GM19025 (cell line): ENCODE measurements around the gene IFNA2.
"Not testable (repeated sequence)": the region's sequence is repeated elsewhere in the genome, so short reads cannot be mapped to it uniquely, and the experiment has no call there.

ENCODE experiments used
- ATAC-seq: cut with Tn5 transposase; IDR thresholded peaks from one replicate; pipeline ENCODE4 v1.9.1; 2021; ENCODE audit warnings: mild to moderate bottlenecking, low read depth, moderate library complexity; ENCODE audit not compliant: unreplicated experiment

Gene IFNA2

DNA sequence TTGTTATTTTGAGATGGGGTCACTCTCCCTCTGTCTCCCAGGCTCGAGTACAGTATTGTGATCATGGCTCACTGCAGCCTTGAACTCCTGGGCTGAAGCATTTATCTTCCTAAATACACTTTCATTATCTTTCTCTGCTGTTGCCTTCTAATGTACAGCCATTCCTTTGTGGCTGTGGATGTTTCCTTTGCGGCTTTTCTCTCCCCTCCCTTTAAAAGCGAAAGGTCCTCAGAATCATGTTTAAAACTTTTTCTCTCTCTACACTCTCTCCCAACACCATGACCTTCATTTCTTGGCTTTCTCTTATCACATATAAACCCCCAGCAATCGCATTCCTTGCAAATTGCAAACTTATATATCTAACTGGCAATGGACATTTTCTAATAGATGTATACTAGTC lies 1.6 kb downstream of the IFNA2 start:
- no peak for ATAC-seq

DNA sequence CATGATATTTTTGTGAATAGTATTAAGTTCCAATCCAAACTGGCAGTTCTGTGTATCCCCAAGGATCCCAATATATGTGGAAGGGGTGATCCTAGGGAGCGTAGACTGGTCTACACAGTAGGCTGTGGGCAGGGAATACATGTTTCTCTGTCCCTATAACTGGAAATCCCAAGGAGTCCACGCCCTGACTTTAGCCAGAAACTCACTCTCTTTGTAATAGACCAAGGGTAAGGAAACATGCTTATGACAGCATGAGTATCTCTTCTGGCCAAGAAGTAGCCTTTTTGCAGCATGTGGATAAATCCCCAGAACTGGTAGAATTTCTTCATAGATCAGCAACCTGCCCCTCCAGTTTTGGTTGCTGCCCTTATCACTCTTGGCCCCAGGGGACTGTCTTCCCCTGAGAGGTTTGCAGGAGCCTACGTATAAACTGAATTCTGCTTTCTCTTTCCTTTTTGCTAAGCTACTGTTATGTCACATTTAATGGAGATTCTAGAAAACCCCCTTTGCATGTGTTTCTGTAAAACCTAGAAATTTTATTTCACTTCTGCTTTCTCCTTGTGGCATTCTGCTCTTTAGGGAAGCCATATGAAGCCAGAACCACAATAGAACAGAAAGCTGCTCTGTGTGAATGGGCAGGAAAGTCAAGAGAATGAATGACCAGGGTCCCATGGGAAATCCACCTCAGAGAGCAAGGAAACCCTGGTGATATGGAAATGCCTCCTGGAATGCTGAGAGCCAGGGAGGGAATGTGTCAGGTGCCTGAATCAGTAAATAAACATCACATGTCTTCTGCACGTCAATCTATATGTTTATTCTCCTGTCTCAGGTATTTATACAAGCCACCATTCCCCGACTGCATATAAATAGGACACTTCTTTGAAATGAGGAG lies 3.5 kb downstream of the IFNA2 start:
- peak; percentile 95 for ATAC-seq

DNA sequence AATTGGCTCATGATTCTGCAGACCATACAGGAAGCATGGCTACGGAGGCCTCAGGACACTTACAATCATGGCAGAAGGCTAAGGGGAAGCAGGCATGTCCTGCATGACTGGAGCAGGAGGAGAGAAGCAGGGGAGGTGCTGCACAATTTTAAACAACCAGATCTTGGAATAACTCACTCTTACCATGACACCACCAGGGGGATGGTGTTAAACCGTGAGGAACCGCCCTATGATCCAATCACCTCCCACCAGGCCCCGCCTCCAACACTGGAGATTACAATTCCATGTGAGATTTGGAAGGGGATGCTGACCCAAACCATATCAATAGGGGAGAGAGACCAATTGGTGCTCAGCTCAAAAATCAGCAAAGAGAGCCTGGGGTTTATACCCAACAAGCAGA lies 13.7 kb downstream of the IFNA2 start:
- not testable (repeated sequence) for ATAC-seq

DNA sequence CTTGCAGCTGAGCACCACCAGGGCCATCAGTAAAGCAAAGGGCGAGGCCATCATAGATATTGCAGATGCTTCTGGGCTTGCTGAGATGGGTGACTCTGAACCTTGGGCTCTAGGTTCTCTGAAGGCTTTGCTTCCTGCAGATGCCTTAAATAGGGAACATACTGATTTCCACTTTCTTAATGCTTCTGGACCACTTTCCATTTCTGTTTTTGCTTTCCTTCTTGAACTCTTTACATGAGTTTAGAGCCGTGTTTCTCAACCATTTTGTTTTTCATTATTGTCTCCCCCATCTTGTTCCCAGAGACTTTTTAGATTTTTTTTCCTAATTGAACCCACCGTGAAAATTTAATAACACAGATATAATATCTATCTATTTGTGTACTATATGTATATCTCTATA lies 17.2 kb downstream of the IFNA2 start, which contains the start of gene IFNA13:
Gene IFNA13, minus strand, starts transcription at position 101 of the 400 bp plus-strand sequence. Its CDS starts 47 bp downstream, at position 54.
- ATAC-seq, result no peak

DNA sequence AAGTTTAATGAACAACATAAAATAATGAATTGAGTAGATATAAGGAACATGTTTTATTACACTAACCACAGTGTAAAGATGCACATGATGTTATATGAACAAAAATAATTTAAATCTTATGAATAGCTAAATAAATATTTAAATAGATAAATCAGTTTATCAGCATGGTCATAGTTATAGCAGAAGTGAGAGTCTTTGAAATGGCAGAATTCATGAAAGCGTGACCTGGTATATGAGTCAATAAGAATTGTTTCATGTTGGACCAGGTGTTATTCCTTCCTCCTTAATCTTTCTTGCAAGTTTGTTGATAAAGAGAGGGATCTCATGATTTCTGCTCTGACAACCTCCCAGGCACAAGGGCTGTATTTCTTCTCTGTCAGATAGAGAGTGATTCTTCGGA lies 18.0 kb downstream of the IFNA2 start:
- ATAC-seq, result not testable (repeated sequence)

DNA sequence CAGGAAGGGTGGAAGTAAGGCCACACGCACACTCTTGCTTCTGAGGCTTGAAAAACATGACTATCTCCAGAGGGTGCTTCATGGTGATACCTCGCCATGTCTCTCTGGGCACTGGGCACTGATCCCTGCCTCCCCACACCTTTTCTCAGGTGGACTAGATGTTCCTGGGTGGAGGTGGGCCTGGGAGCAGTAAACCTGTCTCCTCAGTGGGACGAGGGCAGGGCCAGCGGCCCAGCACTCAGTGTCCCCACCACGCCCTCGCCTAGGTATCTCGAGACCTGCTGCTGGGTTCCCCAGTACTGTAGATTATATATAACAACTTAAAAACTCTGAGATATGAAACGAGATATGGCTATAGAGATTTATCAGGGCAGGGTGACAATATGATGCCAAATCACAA lies 22.9 kb downstream of the IFNA2 start:
- ATAC-seq, result no peak

DNA sequence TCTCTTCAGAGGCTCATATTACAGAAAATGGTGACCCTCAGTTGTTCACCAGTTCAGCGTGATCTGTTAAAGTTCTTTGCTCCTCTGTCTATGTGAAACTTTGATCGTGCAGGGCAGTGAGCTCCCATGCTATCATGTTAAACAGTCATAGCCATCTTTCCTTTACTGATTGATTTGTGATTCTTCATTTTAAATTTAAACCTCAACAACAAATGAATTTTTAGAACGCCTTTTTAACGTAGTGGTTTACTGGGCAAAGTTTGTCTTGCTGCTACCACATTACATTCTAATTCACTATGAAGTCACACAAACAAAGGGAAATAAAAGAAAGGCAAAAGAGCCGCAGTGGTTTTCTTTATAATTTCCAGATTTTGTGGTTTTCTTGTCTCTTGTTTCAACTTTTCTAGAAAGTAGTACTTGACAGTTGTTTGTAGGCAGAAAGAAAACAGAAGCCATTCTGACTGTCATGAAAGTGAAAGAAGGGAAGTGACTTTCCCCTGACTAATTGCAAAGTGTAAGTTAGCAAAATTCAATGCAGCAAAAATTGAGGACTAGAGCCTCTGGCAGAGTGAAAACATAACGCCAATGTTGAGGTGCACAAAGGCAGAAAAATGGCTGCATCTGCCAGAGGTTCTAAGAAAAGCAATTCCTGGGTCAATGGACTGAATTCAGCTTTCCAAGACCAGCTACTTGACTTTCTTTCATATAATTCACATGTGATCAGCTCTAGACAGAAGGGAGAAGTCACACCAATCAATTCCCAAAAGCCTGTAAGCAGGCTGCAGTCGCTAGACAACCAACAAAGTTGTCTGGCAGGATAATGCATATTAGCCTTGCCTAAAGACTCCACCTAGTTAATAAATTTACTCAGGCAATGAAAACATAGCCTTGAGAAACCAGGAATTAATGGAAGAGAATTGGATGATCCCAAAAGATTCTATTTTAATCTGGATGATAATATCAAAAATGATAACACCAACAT lies 27.4 kb downstream of the IFNA2 start:
- peak; percentile 85 for ATAC-seq

DNA sequence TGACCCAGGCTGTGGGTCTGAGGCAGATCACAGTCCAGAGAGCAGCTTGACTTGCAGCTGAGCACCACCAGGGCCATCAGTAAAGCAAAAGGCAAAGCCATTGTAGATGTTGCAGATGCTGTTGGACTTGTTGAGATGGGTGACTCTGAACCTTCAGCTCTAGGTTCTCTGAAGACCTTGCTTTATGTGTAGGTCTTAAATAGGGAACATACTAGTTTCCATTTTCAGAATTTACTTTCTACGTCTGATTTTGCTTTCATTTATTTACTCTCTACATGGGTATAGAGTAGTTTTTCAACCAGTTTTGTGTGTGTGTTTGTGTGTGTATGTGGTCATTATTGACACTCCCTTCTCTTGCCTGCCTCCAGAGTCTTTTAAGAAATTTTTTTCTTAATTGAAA lies 34.4 kb downstream of the IFNA2 start, which contains the start of gene IFNA6:
Gene IFNA6, minus strand, starts transcription at position 101 of the 400 bp plus-strand sequence. Its CDS starts 0 bp downstream, at position 101.
- ATAC-seq, result no peak

DNA sequence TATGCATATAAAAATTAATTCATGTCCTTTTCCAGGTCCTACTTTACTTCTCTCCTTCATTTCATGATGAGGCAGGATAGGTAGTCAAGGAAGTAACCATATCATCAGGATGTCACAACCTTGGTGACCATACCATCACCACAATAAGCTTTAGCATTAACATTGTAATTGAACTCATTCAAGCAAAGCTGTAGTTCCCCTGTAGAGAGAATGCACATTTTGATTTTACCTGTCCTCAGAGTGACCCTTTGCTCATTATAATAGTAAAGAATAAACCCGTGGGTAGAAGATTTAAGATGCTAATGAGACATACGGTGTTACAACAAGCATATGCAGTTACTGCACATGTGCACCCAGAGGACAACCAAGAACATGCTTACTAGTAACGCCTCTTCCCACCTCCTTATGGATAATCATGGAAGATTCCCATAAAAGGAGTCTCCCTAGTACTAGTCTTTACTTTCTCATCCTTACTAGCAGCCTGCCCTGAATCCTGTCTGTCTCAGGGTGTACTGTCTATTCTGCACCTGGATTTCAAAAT lies 36.7 kb downstream of the IFNA2 start:
- no peak for ATAC-seq

DNA sequence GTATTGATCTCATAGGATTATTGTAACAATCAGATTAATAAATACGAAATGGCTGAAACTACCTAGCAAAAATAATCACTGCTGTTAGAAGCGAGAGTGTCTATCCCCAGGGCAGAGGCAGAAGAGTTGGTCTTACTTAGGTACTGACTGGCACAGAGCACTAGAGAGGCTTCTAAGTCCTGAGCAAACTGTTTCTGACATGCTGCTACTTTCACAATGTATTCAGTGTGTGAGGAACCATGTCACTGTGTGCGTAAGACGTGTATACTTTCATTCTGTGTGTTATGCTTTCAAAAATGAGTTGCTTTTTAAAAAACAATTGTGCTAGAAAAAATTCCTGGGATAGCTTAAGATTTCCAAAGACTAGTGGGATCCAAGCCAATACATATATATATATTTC lies 44.5 kb downstream of the IFNA2 start:
- ATAC-seq, result no peak

DNA sequence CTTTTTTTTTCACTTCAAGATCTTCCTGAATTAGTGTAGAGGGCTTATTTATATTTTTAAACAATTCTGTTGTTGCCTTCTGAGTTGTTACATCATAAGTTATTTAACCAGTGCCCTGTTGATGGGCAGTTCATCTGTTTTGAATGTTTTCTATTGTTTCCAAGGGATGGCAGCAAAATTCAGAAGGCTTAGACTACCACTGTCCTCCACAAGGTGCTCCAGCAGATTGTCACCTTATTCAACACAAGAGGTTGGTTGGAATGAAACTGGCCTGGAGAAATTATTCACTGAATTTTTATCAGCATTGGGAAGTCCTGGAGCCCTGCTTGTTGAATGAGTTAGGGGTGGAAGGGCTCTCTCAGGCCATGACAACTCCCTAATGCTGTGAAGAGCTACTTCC lies 48.7 kb downstream of the IFNA2 start:
- ATAC-seq, result no peak

DNA sequence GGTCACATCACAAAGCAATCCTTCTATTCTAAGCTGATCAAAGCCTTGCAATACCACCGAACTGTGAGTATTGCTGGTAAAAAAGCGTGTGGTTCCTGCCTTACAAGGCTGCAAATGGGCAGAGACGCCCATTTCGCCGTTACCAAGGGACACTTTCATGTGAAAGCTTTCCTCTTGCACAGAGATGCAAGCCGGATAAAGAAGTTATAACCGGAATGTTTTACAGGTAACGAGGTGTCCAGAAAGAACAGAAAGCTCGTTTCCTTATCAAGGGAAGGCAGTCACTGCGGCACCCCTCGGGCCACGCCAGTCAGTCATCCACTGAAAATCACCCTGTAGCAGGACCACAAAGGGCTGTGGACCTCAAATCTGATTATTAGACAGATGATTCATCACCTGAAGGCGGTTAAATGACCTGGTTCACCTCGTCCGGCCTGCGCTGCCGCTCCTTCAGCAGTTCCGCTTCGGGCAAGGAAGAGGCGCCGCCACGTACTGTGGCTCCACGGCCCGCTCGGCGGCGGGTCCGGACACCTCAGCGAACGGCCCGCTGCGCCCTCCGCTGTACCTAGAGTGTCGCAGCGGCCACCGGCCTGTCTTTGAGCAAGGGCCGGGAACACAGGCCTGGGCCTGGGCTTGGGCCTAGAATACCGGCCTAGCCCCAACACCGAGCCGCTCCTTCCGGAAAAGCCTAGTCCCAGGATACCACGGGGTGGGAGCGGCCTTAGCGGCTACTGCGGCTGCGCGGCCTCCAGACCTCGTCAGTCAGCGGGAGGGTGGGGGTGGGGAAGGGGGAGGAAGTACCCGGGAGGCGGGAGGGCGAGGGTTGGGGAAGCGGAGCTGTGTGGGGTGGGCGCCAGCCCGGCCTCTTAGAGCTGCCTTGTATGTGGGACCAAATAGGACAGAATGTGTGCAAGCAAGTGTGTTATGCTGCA lies 50.2 kb downstream of the IFNA2 start, which contains the start of gene KLHL9:
Gene KLHL9, minus strand, starts transcription at position 704 of the 932 bp plus-strand sequence. Its CDS starts 545 bp downstream, at position 159.
- ATAC-seq, result peak; percentile 90
